OCI-LY1 (cell line): ENCODE measurements around the gene DCAF5.

Experiments used
- CTCF ChIP-seq: fragments of 200-600 bp; sonication (generic), shearing (Covaris generic); IDR thresholded peaks from 2 replicates; pipeline ENCODE4 v1.5.1; 2017; ENCODE audit warnings: mild to moderate bottlenecking, antibody characterized with exemption, low read length, moderate library complexity, mixed read lengths
- EZH2 ChIP-seq: fragments of 200-600 bp; sonication (generic), shearing (Covaris generic); IDR thresholded peaks from 2 replicates; pipeline ENCODE4 v1.8.0; 2017; ENCODE audit warnings: borderline replicate concordance, mixed run types, mild to moderate bottlenecking, antibody characterized with exemption, low read length, moderate library complexity, mixed read lengths

- TF ChIP-seq CTCF, result no peak
- TF ChIP-seq EZH2, result no peak
Measured at GRCh38 chr14:69094481-69094880, 58.4 kb downstream of the DCAF5 start.
